Chondrocyte (in vitro differentiated cells): ENCODE measurements around the gene CNBD2. TPM values are rescaled to one million over a fixed set of nuclear protein-coding genes. Genes with fewer than 3 reads are reported as not detected.
"Not testable (repeated sequence)": the region's sequence is repeated elsewhere in the genome, so short reads cannot be mapped to it uniquely, and the experiment has no call there.

Source experiments
- DNase-seq: peaks from one replicate; pipeline ENCODE4 v3.0.0; 2021; ENCODE audit warnings: mixed read lengths, low spot score
- H3K27ac Mint-ChIP-seq: one replicate; pipeline ENCODE4 v1.8.0; 2021; ENCODE audit warnings: mild to moderate bottlenecking, moderate library complexity, mixed read lengths; ENCODE audit not compliant: unreplicated experiment
- H3K27me3 Mint-ChIP-seq: 2 replicates; pipeline ENCODE4 v1.8.0; 2021; ENCODE audit warnings: low read depth, mixed read lengths
- H3K36me3 Mint-ChIP-seq: 2 replicates; pipeline ENCODE4 v1.8.0; 2021; ENCODE audit warnings: low read depth, mixed read lengths
- H3K4me1 Mint-ChIP-seq: 2 replicates; pipeline ENCODE4 v1.8.0; 2021; ENCODE audit warnings: low read depth, mild to moderate bottlenecking, mixed read lengths
- H3K4me3 Mint-ChIP-seq: one replicate; pipeline ENCODE4 v1.8.0; 2021; ENCODE audit warnings: mild to moderate bottlenecking, moderate library complexity, mixed read lengths; ENCODE audit not compliant: unreplicated experiment
- H3K9me3 Mint-ChIP-seq: 2 replicates; pipeline ENCODE4 v1.8.0; 2021; ENCODE audit warnings: low read depth, mixed read lengths
- total RNA-seq: library from RNA; stranded (reverse); gene quantifications from 3 replicates; pipeline ENCODE4 v1.2.1, GENCODE V29; 2021
- TF ChIP-seq, protein P1 (sequence below): fragments of 200-600 bp; sonication (generic); IDR thresholded peaks from 2 replicates; pipeline ENCODE4 v1.5.0; 2021; ENCODE audit warnings: antibody characterized with exemption, mild to moderate bottlenecking, moderate library complexity

CNBD2 gene
- total RNA-seq, 1 donor from 2014 or later: 3.3 TPM

DNA sequence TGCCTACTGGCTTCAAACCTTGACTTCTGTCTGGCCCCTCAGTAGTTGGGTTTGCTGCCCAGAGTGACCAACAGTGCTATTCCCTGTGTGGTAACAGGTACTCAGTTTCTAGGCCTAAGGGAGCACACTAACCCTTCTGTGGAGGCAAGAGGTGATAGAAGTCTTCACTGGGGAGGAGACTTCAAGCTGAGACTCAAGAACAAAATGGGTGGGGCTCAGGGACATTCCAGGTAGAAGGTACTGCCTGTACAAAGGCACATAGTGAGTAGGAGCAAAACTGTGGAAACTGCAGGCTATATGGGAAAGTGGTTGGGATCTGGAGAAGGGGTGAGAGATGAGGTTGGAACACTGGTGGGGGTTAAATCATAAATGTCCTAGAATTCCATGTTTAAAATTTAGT, 11.8 kb upstream of the CNBD2 start:
- Mint-ChIP-seq H3K27ac (no peak overlapping the region), H3K36me3 (peaks cover 2% of the 10 kb centered on the region), H3K4me1 (peaks cover 16% of the 10 kb centered on the region), H3K4me3 (no peak overlapping the region), H3K27me3 (no peaks in the 10 kb centered on the region), H3K9me3 (peaks cover 2% of the 10 kb centered on the region)
- DNase-seq: no peak
- TF ChIP-seq, protein P1, sequence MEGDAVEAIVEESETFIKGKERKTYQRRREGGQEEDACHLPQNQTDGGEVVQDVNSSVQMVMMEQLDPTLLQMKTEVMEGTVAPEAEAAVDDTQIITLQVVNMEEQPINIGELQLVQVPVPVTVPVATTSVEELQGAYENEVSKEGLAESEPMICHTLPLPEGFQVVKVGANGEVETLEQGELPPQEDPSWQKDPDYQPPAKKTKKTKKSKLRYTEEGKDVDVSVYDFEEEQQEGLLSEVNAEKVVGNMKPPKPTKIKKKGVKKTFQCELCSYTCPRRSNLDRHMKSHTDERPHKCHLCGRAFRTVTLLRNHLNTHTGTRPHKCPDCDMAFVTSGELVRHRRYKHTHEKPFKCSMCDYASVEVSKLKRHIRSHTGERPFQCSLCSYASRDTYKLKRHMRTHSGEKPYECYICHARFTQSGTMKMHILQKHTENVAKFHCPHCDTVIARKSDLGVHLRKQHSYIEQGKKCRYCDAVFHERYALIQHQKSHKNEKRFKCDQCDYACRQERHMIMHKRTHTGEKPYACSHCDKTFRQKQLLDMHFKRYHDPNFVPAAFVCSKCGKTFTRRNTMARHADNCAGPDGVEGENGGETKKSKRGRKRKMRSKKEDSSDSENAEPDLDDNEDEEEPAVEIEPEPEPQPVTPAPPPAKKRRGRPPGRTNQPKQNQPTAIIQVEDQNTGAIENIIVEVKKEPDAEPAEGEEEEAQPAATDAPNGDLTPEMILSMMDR: no peak

DNA sequence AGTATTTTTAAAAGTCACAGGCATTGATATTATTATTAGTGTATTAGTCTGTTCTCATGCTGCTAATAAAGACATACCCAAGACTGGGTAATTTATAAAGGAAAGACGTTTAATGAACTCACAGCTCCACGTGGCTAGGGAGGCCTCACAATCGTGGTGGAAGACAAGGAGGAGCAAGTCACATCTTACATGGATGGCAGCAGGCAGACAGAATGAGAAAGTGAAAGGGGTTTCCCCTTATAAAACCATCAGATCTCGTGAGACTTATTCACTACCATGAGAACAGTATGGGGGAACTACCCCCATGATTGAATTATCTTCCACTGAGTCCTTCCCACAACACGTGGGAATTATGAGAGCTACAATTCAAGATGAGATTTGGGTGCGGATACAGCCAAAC, 9.1 kb upstream of the CNBD2 start:
- not testable (repeated sequence) for H3K27me3 Mint-ChIP-seq, H3K27ac Mint-ChIP-seq, H3K36me3 Mint-ChIP-seq, H3K4me3 Mint-ChIP-seq, H3K9me3 Mint-ChIP-seq, H3K4me1 Mint-ChIP-seq, DNase-seq

DNA sequence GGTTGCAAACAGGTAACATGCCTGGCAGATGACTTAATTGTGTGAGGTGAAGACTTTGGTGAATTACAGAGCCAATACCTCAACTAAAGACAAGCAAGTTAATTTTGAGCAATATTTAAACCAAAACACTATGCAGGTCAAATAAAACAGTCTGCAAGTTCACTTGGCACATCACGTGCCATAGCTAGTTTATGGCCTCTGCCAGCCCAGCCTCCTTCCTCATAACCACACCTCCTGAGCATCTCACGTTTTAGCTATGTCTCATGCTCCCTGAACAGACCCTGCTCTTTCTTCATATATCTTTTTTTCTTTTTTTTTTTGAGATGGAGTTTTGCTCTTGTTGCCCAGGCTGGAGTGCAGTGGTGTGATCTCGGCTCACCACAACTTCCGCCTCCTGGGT, 4.5 kb upstream of the CNBD2 start:
- TF ChIP-seq, protein P1: no peak
- H3K27ac Mint-ChIP-seq: no peak overlapping the region
- no peaks in the 10 kb centered on the region for H3K27me3 Mint-ChIP-seq
- H3K4me1 Mint-ChIP-seq: no peaks in the 10 kb centered on the region
- H3K36me3 Mint-ChIP-seq: peaks cover 2% of the 10 kb centered on the region
- H3K4me3 Mint-ChIP-seq: no peak overlapping the region
- DNase-seq: no peak
- peaks cover 2% of the 10 kb centered on the region for H3K9me3 Mint-ChIP-seq

DNA sequence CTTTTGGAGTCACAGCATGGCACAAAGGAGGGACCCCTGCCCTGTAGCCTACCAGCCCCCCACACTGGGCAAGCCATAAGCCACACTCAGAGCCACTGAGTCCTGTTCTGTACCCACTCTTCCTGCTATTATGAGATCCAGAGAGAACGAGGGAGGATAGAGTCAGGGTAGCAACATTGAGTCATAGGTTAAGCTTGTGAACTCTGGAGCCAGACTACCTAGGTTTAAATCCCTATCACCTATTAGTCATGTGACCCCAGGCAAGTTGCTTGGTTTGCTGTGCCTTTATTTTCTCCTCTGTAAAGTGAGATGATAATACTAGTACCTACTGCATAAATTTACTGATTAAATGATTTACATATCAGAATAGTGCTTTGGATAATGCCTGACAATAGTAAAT, 540 bp downstream of the CNBD2 start:
- no peaks in the 10 kb centered on the region for H3K4me1 Mint-ChIP-seq
- H3K36me3 Mint-ChIP-seq: peaks cover 2% of the 10 kb centered on the region
- peaks cover 5% of the 10 kb centered on the region for H3K9me3 Mint-ChIP-seq
- no peak overlapping the region for H3K4me3 Mint-ChIP-seq
- no peak for DNase-seq
- TF ChIP-seq, protein P1: no peak
- H3K27ac Mint-ChIP-seq: no peak overlapping the region
- H3K27me3 Mint-ChIP-seq: no peaks in the 10 kb centered on the region

DNA sequence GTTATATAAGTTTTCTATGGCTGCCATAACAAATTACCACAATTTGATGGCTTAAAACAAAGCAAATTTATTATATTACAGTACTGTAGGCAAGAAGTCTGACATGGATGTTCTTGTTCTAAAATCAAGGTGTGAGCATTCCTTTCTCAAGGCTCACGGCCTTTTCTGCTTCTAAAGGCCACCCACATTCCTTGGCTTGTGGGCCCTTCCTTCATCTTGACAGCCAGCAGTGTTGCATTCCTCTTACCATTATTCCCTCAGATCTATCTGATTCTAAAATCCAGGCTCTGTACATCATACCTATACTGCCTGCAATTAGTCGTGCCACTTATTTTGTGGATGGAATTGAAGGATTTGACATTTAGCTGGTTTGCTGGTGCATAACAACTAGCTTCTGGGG, 3.6 kb downstream of the CNBD2 start:
- Mint-ChIP-seq H3K9me3 (peaks cover 5% of the 10 kb centered on the region), H3K4me3 (no peak overlapping the region), H3K4me1 (no peaks in the 10 kb centered on the region), H3K27me3 (no peaks in the 10 kb centered on the region), H3K36me3 (peaks cover 2% of the 10 kb centered on the region), H3K27ac (no peak overlapping the region)
- DNase-seq: no peak
- TF ChIP-seq, protein P1: no peak

DNA sequence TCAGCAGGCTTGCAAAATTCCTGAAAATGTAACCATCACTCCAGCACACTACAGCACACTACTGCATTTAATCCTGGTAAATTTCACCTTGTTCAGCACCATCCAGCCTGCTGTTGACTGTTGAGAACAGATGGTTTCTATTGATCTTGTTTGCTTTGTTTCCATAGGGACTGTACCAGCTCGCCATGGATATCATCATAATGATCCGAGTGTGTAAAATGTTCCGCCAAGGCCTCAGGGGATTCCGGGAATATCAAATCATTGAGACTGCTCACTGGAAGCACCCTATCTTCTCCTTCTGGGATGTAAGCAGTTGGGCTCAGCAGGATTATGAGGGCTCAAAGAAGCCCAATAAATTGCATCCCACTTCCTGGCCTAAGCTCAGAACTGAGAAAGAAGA, 4.1 kb downstream of the CNBD2 start:
- H3K4me3 Mint-ChIP-seq: no peak overlapping the region
- DNase-seq: no peak
- peaks cover 2% of the 10 kb centered on the region for H3K36me3 Mint-ChIP-seq
- peaks cover 5% of the 10 kb centered on the region for H3K9me3 Mint-ChIP-seq
- no peaks in the 10 kb centered on the region for H3K4me1 Mint-ChIP-seq
- TF ChIP-seq, protein P1: no peak
- no peak overlapping the region for H3K27ac Mint-ChIP-seq
- no peaks in the 10 kb centered on the region for H3K27me3 Mint-ChIP-seq
